Activated CD8-positive, alpha-beta memory T cell treated with anti-CD3 and anti-CD28 coated beads, Interleukin-2, amount 50 U/mL, for 1 hour (primary cell): ENCODE results near the gene HSPA5.
"Not testable (repeated sequence)": the region's sequence is repeated elsewhere in the genome, so short reads cannot be mapped to it uniquely, and the experiment has no call there.

Experiments
- DNase-seq: peaks from one replicate; pipeline ENCODE4 v3.0.0-alpha.2; 2020; ENCODE audit errors: extremely low read depth

HSPA5 gene

DNA sequence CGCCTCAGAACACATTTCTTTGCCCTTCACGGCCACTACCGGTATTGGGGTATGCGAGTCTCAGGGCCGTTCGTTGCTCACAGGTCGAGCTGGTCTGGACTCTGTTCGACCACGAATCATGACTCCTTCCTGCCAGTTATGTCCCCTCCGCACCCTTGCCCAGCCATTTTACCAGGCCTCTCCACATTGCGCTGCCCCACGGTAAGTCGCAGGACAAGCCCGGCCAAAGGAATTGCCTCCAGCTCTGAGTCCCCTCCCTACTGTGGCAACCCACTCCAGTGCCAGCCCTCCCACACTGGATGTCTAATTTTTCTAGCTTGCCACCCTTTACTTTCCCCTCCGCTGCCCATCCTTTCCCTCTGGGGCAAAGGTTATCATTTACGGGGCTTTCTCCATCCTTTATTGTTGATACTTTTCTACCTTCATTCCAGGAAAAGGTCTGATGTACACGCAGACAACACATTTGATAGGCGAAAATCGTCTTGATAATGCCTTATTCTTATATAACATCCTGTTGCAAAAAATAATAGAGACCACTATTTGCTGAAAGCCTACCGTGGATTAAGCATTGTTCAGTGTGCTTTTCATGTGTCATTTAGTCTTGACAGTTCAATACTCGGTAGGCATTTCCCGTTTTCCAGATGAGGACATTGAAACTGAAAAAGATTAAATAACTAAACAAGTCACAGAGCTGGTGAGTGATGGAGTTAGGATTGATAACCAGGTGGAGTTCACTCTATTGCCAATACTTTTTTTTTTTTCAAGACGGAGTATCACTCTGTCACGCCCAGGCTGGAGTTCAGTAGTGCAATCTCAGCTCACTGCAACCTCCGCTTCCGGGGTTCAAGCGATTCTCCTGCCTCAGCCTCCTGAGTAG, 958 bp upstream of the HSPA5 start:
- DNase-seq = no peak

- no peak for DNase-seq
Measured at GRCh38 chr9:125240649-125240999, 519 bp downstream of the HSPA5 start.

GRCh38 chr9:125239631-125240597, 1.2 kb downstream of the HSPA5 start:
- no peak for DNase-seq

DNA sequence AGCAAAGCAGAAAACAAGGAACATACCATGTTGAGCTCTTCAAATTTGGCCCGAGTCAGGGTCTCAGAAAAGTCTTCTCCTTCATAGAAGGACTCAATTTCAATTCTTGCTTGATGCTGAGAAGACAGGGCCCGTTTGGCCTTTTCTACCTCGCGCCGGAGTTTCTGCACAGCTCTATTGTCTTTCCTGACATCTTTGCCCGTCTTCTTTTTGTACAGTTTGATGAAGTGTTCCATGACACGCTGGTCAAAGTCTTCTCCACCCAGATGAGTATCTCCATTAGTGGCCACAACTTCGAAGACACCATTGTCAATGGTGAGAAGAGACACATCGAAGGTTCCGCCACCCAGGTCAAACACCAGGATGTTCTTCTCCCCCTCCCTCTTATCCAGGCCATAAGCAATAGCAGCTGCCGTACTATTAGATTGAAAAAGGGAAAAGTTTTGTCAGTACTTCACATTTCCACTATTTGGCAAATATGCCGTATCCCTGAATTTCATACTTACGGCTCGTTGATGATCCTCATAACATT, 2.2 kb downstream of the HSPA5 start:
- no peak for DNase-seq

DNA sequence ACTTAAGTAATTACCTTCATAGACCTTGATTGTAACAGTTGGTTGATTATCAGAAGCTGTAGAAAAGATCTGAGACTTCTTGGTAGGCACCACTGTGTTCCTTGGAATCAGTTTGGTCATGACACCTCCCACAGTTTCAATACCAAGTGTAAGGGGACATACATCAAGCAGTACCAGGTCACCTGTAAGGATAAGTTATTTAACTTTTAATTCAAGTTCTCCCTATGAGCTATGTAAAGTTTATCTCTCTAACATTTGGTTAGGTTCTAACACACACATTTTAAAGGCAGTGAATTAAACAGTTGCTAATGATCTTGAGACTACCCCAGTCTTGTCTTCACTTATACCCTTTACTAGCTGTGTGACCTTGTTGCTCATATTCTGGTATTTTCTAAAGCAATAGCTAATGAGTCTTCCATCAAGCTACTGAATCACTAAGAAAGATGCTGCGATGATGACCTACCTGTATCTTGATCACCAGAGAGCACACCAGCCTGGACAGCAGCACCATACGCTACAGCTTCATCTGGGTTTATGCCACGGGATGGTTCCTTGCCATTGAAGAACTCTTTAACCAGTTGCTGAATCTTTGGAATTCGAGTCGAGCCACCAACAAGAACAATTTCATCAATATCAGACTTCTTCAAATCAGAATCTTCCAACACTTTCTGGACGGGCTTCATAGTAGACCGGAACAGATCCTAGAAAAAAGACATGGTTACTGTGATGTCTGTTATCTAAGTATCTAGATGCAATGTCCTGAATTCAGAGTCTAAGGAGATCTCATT, 2.8 kb downstream of the HSPA5 start:
- DNase-seq = no peak

- not testable (repeated sequence) for DNase-seq
Measured at GRCh38 chr9:125236520-125237159, 4.5 kb downstream of the HSPA5 start.

GRCh38 chr9:125235804-125236519, 5.2 kb downstream of the HSPA5 start:
- no peak for DNase-seq

DNA sequence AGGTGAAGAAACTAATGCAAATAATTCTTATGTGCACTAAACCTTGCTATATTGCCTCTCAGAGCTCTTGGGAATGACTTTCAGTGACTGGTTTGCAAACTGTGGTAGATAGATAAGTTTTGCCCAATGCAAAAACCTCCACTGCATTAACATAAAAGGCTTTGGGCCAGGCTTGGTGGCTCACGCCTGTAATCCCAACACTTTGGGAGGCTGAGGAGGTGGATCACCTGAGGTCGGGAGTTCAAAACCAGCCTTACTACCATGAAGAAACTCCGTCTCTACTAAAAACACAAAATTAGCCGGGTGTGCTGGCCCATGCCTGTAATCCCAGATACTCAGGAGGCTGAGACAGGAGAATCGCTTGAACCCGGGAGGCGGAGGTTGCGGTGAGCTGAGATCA, 7.0 kb downstream of the HSPA5 start:
- DNase-seq = not testable (repeated sequence)

DNA sequence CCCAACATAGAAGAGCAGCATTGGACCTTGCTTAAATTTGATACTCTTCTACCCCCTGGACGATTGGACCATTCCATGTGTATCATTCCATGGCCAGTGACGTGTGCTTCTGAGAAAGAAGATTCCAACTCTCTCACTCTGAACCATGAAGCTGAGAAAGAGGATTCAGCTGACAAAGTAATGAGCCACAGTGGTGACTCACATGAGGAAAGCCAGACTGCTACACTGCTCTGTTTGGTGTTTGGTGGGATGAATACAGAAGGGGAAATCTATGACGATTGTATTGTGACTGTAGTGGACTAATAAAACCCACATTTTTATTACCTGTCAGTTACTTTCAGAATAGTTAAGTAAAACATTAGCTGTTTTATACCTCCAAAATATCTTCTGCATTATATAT, 7.5 kb downstream of the HSPA5 start:
- DNase-seq = no peak

- DNase-seq = no peak
Measured at GRCh38 chr9:125227761-125228160, 13.4 kb downstream of the HSPA5 start.

- not testable (repeated sequence) for DNase-seq
Measured at GRCh38 chr9:125224858-125225257, 16.3 kb downstream of the HSPA5 start.

DNA sequence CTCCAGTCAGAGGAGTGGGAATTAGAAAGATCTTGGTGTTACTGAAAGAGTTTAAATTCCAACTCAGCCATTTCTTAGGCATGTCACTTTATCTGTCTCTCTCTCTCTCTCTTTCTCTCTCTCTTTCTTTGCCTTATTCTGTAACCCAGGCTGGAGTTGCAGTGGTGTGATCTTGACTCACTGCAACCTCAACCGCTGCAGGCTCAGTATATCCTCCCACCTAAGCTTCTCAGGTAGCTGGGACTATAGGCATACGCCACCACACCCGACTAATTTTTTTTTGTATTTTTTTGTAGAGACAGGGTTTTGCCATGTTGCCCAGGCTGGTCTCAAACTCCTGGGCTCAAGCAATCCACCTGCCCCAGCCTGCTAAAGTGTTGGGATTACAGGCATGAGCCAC, 22.5 kb downstream of the HSPA5 start:
- DNase-seq = no peak

DNA sequence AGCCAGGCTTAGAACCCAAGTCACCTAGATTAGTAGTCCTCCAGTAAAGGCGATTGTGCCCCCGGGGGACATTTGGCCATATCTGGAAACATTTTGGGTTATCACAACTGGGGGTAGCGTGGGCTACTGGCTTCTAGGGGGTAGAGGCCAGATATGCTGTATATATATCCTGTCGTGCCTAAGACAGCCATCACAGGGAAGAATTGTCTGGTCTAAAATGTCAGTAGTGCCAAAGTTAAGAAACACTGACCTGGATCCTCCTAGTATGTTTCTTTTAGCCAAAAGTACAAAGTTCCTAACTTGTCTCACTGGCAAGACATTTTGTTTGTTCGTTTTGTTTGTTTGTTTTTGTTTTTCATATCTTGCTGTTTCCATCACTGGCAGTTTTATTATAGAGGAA, 27.0 kb downstream of the HSPA5 start:
- DNase-seq = no peak

DNA sequence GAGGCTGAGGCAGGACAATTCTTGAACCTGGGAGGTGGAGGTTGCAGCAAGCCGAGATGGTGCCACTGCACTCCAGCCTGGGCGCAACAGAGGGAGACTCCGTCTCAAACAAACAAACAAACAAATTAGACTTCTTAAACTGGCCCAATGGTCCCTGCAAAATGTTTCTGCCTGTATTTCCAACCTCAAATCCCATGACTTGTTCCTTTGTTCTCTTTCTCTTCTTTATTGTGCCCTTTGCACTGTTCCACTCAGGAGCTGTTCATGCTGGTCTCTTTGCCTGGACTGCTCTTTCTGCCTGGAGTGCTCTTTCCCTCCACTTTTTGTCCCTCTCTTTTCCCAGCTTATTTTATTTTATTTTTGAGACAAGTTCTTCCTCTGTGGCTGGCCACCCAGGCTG, 36.7 kb downstream of the HSPA5 start:
- DNase-seq = no peak

DNA sequence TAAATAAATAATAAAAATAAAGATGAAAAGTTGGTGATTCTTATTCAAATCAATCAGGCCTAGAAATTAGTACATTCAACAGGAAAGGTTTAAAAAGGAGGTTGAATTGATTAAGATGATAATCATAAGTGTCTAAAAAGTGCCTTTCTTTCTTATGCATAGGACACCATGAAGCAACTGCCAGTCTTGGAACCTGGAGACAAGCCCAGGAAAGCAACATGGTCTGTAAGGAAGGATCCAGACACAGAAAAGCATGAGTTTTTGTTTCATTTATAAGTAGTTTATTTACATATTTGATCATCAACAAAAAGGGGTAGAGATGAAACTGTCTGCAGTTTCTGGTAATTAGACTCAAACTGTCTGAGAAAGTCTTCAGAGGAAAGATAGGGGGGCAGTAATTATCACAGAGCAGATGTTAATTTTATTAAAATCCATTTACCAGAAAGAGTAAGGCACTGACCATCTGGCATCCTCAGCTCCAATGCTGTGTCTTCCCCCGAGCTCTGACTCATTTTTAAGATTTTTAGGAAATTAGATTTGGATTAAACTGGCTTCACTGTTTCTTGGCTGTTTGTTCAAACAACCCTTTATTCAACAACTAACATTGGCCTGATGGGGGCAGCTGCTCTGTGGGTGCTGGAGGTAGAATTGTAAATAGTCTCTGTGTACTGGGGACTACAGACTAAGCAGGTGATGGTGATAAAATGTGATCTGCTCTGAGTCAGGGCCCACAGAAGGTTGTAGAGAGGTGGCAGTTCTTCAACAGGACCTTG, 38.1 kb downstream of the HSPA5 start:
- no peak for DNase-seq

DNA sequence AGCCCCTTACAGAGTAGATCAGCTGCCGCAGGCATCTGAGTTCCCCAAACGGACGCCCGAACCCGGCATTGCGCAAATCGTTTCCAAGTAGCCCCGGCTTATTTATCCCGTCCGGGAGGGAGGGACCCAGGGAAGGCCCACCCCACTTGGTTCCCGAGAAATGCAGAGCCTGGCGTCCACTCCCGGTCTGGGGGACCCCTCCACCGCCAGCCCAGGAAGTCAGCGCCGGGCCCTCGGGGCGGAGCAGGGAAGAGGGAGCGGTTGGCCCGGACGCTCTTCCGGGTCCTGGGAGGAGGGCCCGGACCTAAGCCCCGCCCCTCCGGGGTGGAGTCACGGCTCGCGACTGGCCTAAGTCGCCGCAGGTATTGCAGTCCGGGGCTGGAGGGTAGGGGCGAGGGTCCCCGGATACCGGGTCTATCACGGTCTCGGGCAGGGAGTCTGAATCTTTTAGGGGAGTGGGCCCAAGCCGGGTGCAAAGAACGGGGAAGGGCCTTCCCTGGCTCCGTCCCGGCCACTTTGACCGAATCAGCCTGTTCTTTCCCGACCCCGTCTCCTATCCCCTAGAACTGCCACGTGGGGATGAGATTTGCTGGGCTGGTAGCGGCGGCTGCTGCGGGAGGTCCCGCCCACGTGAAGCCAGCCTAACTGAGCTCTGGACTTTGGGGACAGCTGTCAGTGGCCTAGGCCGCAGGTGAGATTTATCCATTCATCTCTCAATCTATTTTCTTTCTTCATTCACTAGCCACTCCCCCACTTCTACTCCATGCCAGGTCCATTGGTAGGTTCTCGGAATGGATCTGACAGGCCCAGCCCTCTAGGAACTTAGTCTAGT, 40.7 kb downstream of the HSPA5 start, which contains the start of gene RABEPK:
RABEPK (plus strand) TSS at position 327 of the 832 bp plus-strand sequence. CDS start 2,472 bp downstream, outside the sequence.
- peak; percentile 40 for DNase-seq

GRCh38 chr9:125195591-125195990, 45.6 kb downstream of the HSPA5 start:
- not testable (repeated sequence) for DNase-seq

GRCh38 chr9:125194466-125194865, 46.7 kb downstream of the HSPA5 start:
- not testable (repeated sequence) for DNase-seq
